D341Med (cell line): Measurements from ENCODE around the gene FDX2.
A peak's percentile ranks its signal among the peaks of the same experiment; 100 is the strongest.

Experiments
- DNase-seq: peaks from one replicate; pipeline ENCODE4 v3.0.0; 2012; ENCODE audit warnings: low spot score

Gene FDX2

GRCh38 chr19:10299545-10300458 lies 16.0 kb downstream of the FDX2 start:
- no peak for DNase-seq

GRCh38 chr19:10295847-10296591 lies 19.8 kb downstream of the FDX2 start:
- DNase-seq, result no peak

GRCh38 chr19:10295305-10295846 lies 20.4 kb downstream of the FDX2 start:
- DNase-seq, result no peak

GRCh38 chr19:10294368-10294697 lies 21.5 kb downstream of the FDX2 start:
- no peak for DNase-seq

- no peak for DNase-seq
These were observed 22.0 kb downstream of the FDX2 start for GRCh38 chr19:10293637-10294367.

- no peak for DNase-seq
These were observed 22.8 kb downstream of the FDX2 start for GRCh38 chr19:10292789-10293636.

GRCh38 chr19:10292206-10292788 lies 23.5 kb downstream of the FDX2 start:
- peak; percentile 82 for DNase-seq

GRCh38 chr19:10291554-10292205 lies 24.1 kb downstream of the FDX2 start:
- no peak for DNase-seq

GRCh38 chr19:10290876-10291553 lies 24.8 kb downstream of the FDX2 start:
- DNase-seq, result peak; percentile 77

- no peak for DNase-seq
These were observed 25.4 kb downstream of the FDX2 start for GRCh38 chr19:10290357-10290875.

- DNase-seq, result peak; percentile 80
These were observed 25.9 kb downstream of the FDX2 start, which contains the start of gene ICAM5 for GRCh38 chr19:10289836-10290356. ICAM5 (plus strand) TSS chr19:10289952; CDS start chr19:10290044, 92 bp downstream.

GRCh38 chr19:10289167-10289835 lies 26.5 kb downstream of the FDX2 start:
- peak; percentile 87 for DNase-seq

- DNase-seq, result peak; percentile 93
These were observed 27.1 kb downstream of the FDX2 start for GRCh38 chr19:10288662-10289166.

- no peak for DNase-seq
These were observed 28.7 kb downstream of the FDX2 start, which contains the start of gene ICAM4 for GRCh38 chr19:10286803-10287737. ICAM4 (plus strand) TSS chr19:10286955; CDS start chr19:10287013, 58 bp downstream.

- DNase-seq, result no peak
These were observed 30.4 kb downstream of the FDX2 start for GRCh38 chr19:10285393-10285792.

- DNase-seq, result no peak
These were observed 30.9 kb downstream of the FDX2 start for GRCh38 chr19:10284960-10285278.
